Stimulated activated CD8-positive, alpha-beta memory T cell treated with anti-CD3 and anti-CD28 coated beads, Interleukin-2, amount 100 ng/mL, for 48 hours (primary cell): ENCODE measurements around the gene IRF7.

Experiments used
- DNase-seq, 2 donors: peaks; one replicate each; pipeline ENCODE4 v3.0.0-alpha.2; 2020; ENCODE audit warnings: low read depth in 2 of 2

Gene IRF7

GRCh38 chr11:640021-640706 is 24.4 kb upstream of the IRF7 start:
- DNase-seq, result no peak

- DNase-seq, result no peak
These were observed 23.7 kb upstream of the IRF7 start for GRCh38 chr11:639332-639955.

GRCh38 chr11:638631-639331 is 23.0 kb upstream of the IRF7 start:
- DNase-seq, result no peak

GRCh38 chr11:637593-638521 is 22.1 kb upstream of the IRF7 start:
- no peak for DNase-seq

- no peak for DNase-seq
These were observed 21.5 kb upstream of the IRF7 start for GRCh38 chr11:637333-637592.

- no peak for DNase-seq
These were observed 21.0 kb upstream of the IRF7 start, which contains the start of gene DRD4 for GRCh38 chr11:636511-637332. Gene DRD4 (plus strand): TSS chr11:637269. CDS start chr11:637305, 36 bp downstream.

- no peak for DNase-seq
These were observed 20.3 kb upstream of the IRF7 start for GRCh38 chr11:635945-636510.

GRCh38 chr11:630871-631270 is 15.1 kb upstream of the IRF7 start:
- DNase-seq, result no peak

- DNase-seq, result no peak
These were observed 13.5 kb upstream of the IRF7 start for GRCh38 chr11:629237-629583.

GRCh38 chr11:628056-628455 is 12.3 kb upstream of the IRF7 start:
- DNase-seq, result no peak

GRCh38 chr11:627308-627576 is 11.5 kb upstream of the IRF7 start:
- DNase-seq, result no peak

GRCh38 chr11:626475-627307 is 10.9 kb upstream of the IRF7 start, which contains the start of gene SCT:
Gene SCT (minus strand): TSS chr11:627181. CDS start chr11:627143, 38 bp downstream.
- DNase-seq, result no peak

- DNase-seq, result no peak
These were observed 10.0 kb upstream of the IRF7 start for GRCh38 chr11:625636-626268.

GRCh38 chr11:624705-625635 is 9.2 kb upstream of the IRF7 start, which contains the start of gene CDHR5:
Gene CDHR5 (minus strand): TSS chr11:624955. CDS start chr11:624902, 53 bp downstream.
- no peak for DNase-seq

- DNase-seq, result no peak
These were observed 8.4 kb upstream of the IRF7 start for GRCh38 chr11:623999-624704.

GRCh38 chr11:623349-623869 is 7.7 kb upstream of the IRF7 start:
- no peak for DNase-seq

- DNase-seq, result no peak
These were observed 6.1 kb upstream of the IRF7 start for GRCh38 chr11:621838-622237.
